Erythroblast (primary cell): Measurements from ENCODE around the gene NKX6-2.

Experiments
- DNase-seq, 2 experiments: peaks; one replicate each; lab custom pipeline; 2025; lab: John Stamatoyannopoulos, UW
- GATA1 ChIP-seq: IDR thresholded peaks from 2 replicates; pipeline ENCODE4 v1.6.1; 2011; ENCODE audit warnings: low read depth, mild to moderate bottlenecking, control low read depth, low read length, moderate library complexity
- POLR2A ChIP-seq: IDR thresholded peaks from 2 replicates; pipeline ENCODE4 v1.6.1; 2011; ENCODE audit warnings: mild to moderate bottlenecking, low read length

NKX6-2 gene

DNA sequence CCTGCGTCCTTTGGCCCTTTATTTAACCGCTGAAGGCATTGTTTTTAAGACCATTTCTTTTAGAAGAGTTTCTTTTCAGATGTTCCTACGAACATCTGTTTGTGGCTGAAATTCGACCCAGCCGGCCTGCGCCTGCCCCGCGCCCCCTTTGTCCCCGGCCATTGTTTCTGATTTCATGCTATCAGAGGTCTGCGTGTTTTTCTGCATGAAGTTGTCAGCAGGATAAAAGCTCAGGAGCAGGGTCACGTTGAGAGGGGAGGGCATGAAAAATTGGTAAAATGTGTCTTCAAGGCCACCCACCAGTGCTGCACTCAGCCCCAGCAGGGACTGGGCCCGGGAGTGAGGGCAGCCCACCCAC is 43.1 kb downstream of the NKX6-2 start:
- DNase-seq = no peak
- no peak for TF ChIP-seq POLR2A
- no peak for TF ChIP-seq GATA1

GRCh38 chr10:132742167-132742836 is 43.6 kb downstream of the NKX6-2 start:
- no peak for DNase-seq
- no peak for TF ChIP-seq POLR2A
- no peak for TF ChIP-seq GATA1

- TF ChIP-seq POLR2A (no peak), GATA1 (no peak)
- DNase-seq = no peak
Measured at GRCh38 chr10:132740588-132740987, 45.4 kb downstream of the NKX6-2 start.

GRCh38 chr10:132739225-132739613 is 46.7 kb downstream of the NKX6-2 start:
- TF ChIP-seq GATA1 = no peak
- no peak for TF ChIP-seq POLR2A
- no peak for DNase-seq

DNA sequence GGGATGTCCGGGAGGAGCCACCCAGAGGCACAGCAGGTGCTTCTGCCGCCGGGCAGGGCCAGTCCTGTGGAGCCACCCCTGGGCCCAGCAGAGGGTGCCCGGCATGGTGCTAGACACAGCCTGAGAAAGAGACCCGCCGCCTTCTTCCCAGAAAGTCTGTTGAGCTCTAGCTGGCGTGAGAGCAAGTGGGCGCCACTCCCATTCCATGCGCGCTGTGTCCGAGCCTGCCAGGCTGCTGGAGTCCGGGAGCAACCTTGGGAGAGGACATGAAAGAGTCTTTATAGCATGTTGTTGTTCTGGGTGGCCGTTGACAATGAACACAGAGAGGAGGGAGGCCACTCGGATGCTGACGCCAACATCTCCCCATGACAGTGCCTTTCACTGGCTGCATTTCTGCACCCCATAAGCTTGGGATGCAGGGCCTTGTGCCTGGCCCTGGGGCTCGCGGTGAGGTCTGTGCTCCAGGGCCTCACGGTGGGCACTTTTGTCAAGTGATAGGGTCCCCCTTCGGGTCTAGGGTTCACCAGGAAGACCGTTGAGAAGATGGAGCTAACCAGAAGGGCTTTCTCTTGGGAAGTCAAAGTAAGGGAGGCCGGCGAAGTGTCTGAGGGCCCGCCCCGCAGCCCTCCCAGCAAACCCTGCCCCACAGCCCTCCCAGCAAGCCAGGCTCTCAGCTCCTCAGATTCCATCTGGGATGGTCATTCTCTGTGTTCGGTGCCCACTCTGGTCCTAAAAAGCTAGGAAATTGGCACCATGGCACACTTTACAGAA is 47.3 kb downstream of the NKX6-2 start:
- TF ChIP-seq POLR2A (no peak), GATA1 (no peak)
- no peak for DNase-seq

DNA sequence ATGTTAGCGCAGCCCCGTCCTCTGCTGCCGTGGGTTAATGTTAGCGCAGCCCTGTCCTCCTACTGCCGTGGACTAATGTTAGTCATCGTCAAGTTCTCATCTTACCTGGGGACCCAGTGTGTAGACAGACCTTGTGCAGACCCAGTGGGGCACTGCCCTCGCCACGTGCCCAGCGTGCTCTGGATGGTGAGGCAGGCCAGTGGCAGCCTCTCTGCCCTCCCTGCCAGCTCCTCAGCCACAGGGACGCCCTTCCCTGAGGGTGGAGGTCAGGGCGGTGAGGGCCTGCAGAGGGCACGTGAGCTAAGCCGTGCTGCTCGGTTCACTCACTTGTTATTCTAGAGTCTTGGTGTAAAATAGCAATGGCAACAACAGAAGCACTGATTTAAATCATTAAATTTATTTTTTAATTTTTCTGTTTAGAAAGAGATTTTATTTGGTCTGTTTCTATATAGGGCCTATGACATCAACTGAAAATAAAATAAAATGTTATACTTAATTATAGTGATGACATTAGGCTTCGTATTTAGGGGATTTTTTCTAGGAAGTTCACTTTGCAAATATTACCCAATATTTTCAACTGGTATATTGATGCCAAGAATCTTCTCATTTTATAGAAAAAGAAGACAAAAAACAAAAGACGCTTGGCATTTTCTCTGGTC is 48.4 kb downstream of the NKX6-2 start:
- DNase-seq = no peak
- no peak for TF ChIP-seq POLR2A
- no peak for TF ChIP-seq GATA1

DNA sequence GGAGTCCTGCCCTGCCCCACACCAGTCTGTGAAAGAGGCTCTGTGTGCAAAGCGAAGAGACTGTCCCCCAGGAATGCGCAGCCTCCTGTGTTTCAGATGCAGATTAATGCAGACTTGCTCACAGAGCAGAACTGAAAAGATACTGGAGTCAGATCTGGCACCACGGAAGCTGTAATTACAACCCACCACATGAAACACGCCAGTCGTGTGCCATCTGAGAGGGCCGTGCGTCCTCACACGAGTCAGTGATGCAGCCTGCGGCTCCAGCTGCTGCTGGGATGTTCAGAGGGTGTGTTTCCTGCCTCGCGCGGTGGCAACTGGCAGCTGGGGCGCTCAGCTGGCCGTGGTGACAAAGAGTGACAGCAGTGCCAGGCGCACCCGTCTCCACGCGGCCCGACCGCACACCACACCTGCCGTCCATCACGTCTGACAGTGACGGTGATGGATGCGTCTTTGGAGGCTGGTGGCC is 50.0 kb downstream of the NKX6-2 start:
- TF ChIP-seq POLR2A (no peak), GATA1 (no peak)
- no peak for DNase-seq

GRCh38 chr10:132735341-132735775 is 50.6 kb downstream of the NKX6-2 start:
- TF ChIP-seq GATA1 (no peak), POLR2A (no peak)
- DNase-seq = no peak

DNA sequence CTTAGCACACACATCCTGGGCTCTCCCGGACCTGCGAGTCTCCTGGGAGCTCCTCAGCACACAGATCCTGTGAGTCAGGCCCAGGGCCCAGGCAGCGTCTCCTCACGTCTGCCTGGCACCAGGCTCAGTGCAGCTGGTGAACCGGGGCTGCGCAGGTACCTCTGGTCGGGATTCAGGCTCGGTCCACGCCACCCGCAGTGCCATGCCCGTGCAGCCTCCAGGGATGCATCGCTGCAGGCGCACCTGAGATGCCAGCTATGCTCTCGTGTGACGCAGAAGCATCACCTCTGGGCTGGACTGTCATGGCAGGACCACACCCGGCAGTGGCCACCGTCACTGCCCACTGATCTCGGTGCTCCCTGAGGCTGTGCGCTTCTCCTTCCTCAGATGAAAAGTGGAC is 52.0 kb downstream of the NKX6-2 start:
- no peak for DNase-seq
- TF ChIP-seq POLR2A = no peak
- TF ChIP-seq GATA1 = no peak
